ENCODE results near the gene RGPD6. TPM values are rescaled to one million over a fixed set of nuclear protein-coding genes. Genes with fewer than 3 reads are reported as not detected.
"Not testable (repeated sequence)": the region's sequence is repeated elsewhere in the genome, so short reads cannot be mapped to it uniquely, and the experiment has no call there.

Gene RGPD6
- total and polyA plus RNA-seq, 7 donors: 4.4 to 27.7 (median 18.6) TPM

GRCh38 chr2:110591973-110592372, 15.0 kb upstream of the RGPD6 start:
- DNase-seq; ATAC-seq; H3K36me3 ChIP-seq (ENCODE audit: insufficient read depth in 1 of 2, low read depth in 1 of 2); H3K27me3 ChIP-seq (ENCODE audit: insufficient read depth in 3 of 3, low read length in 2 of 3); H3K27ac ChIP-seq; H3K9me3 ChIP-seq; H3K4me1 ChIP-seq; intact Hi-C loops (cut with DNase I); H3K4me3 ChIP-seq: not testable (repeated sequence)
- WGBS, 3 donors: no CpG with 5 or more reads among the region's 2 CpGs

GRCh38 chr2:110589677-110590330, 12.8 kb upstream of the RGPD6 start:
- H3K27me3 ChIP-seq (ENCODE audit: insufficient read depth in 3 of 3, low read length in 2 of 3); DNase-seq; H3K4me3 ChIP-seq; H3K27ac ChIP-seq; H3K9me3 ChIP-seq; H3K4me1 ChIP-seq; intact Hi-C loops (cut with DNase I); H3K36me3 ChIP-seq (ENCODE audit: insufficient read depth in 1 of 2, low read depth in 1 of 2); ATAC-seq: not testable (repeated sequence)
- no CpG with 5 or more reads among the region's 15 CpGs for WGBS, 3 donors

DNA sequence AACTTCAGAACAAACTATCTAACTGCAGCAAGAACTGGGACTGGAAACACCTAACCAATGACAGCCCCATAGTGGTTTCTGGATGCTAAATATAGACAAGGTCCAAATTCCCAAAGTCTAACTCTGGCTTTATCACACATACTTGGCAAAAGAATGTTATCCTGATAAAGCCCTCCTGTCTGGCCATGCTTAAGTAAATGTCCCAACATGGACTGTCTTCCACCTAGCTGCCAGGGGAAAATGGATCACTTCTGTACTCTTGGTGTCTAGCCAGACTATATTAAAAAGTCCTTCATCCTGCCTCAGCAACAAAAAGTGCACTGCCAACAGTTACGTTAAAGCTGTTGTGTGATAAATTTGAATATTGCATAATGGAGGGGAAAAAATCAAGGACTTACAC, 11.5 kb upstream of the RGPD6 start:
- WGBS, 3 donors: no CpG with 5 or more reads among the region's 1 CpG
- H3K4me1 ChIP-seq; intact Hi-C loops (cut with DNase I): not testable (repeated sequence)

GRCh38 chr2:110579216-110579965, 2.4 kb upstream of the RGPD6 start:
- WGBS, 3 donors: no CpG with 5 or more reads among the region's 12 CpGs
- not testable (repeated sequence) for DNase-seq; H3K36me3 ChIP-seq (ENCODE audit: insufficient read depth in 1 of 2, low read depth in 1 of 2)

More for the DNA sequence above, 11.5 kb upstream of the RGPD6 start:
- H3K27ac ChIP-seq; H3K9me3 ChIP-seq; H3K36me3 ChIP-seq (ENCODE audit: insufficient read depth in 1 of 2, low read depth in 1 of 2); H3K4me3 ChIP-seq; H3K27me3 ChIP-seq (ENCODE audit: insufficient read depth in 3 of 3, low read length in 2 of 3); ATAC-seq; DNase-seq: not testable (repeated sequence)

DNA sequence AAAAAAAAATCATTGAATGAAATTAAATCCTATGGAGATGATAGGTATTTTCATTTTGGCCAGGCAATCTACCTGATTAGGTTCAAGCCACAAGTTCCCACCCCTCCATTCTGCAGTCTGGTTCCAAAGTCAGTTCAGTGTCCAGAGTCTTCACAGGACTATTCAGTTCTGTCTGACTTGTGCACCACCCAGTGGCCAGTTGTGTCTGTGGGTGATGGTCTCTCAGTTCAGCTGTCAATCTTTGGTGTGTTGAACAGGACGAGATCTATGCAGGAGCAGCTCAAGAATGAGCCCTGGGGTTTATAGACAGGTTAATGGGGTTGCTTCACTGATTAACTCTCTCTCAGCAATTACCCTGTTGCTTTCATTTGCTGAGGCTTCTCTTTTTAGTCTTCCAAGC, 1.4 kb upstream of the RGPD6 start:
- H3K27me3 ChIP-seq (ENCODE audit: insufficient read depth in 3 of 3, low read length in 2 of 3); intact Hi-C loops (cut with DNase I); H3K9me3 ChIP-seq; H3K36me3 ChIP-seq (ENCODE audit: insufficient read depth in 1 of 2, low read depth in 1 of 2); H3K4me1 ChIP-seq; H3K27ac ChIP-seq; H3K4me3 ChIP-seq; DNase-seq: not testable (repeated sequence)
- ATAC-seq: peak; percentile 48 to 79 (median 69)
- WGBS, 3 donors: no CpG with 5 or more reads among the region's 1 CpG

More at GRCh38 chr2:110579216-110579965, 2.4 kb upstream of the RGPD6 start:
- intact Hi-C loops (cut with DNase I); H3K4me1 ChIP-seq; H3K27ac ChIP-seq; H3K9me3 ChIP-seq; H3K4me3 ChIP-seq; H3K27me3 ChIP-seq (ENCODE audit: insufficient read depth in 3 of 3, low read length in 2 of 3): not testable (repeated sequence)
- ATAC-seq: peak in 2 of 4 donors; percentile 6 to 27

GRCh38 chr2:110499755-110500377, 77.2 kb downstream of the RGPD6 start:
- H3K27me3 ChIP-seq (ENCODE audit: insufficient read depth in 3 of 3, low read length in 2 of 3); H3K9me3 ChIP-seq; H3K36me3 ChIP-seq (ENCODE audit: insufficient read depth in 1 of 2, low read depth in 1 of 2); DNase-seq; H3K27ac ChIP-seq; intact Hi-C loops (cut with DNase I); H3K4me1 ChIP-seq; H3K4me3 ChIP-seq: not testable (repeated sequence)
- no CpG with 5 or more reads among the region's 8 CpGs for WGBS, 3 donors
- ATAC-seq: peak; percentile 47 to 62 (median 50)

DNA sequence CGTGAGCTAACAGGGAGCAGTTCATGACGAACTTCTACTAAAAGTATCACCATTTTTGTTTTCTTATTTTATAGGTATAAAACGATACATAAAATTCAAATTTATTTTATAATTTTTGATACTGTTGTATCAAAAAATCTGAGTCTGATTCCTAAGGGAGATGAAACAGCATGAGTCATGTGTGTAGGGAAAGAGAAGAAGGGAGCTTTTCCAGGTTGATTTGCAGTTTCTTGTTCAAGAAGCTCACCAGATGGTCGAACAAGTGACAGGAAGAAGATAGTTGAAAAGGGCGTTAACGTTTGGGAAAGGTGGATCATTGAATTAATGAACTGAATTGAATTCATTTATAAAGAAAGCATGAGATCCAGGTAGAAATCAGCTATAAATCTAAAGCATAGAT, 81.0 kb downstream of the RGPD6 start:
- no CpG with 5 or more reads among the region's 6 CpGs for WGBS, 3 donors
- intact Hi-C loops (cut with DNase I); ATAC-seq; H3K27me3 ChIP-seq (ENCODE audit: insufficient read depth in 3 of 3, low read length in 2 of 3); H3K9me3 ChIP-seq; H3K36me3 ChIP-seq (ENCODE audit: insufficient read depth in 1 of 2, low read depth in 1 of 2); H3K4me3 ChIP-seq; H3K4me1 ChIP-seq; H3K27ac ChIP-seq; DNase-seq: not testable (repeated sequence)

DNA sequence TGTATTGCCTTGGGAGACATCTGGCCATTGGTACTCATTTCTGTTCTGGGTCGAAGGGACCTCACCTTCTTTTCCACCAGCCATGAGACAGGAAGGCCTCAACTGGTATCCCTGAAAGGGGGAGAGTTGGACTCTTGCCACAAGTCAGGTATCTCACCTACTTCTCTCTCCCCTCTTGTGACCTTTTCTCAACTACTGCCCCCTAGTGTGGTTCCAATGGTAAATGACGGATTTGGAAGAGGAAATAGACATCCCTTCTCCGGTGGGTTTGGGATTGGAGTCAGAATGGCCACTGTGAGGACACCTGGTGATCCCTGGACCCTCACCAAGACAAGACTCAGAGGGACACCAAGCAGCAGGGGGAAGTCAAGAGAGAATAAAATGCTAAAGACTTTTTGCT, 82.5 kb downstream of the RGPD6 start:
- not testable (repeated sequence) for H3K4me1 ChIP-seq

GRCh38 chr2:110488991-110489390, 88.0 kb downstream of the RGPD6 start:
- ATAC-seq; H3K9me3 ChIP-seq; H3K27ac ChIP-seq; H3K4me3 ChIP-seq; intact Hi-C loops (cut with DNase I); H3K27me3 ChIP-seq (ENCODE audit: insufficient read depth in 3 of 3, low read length in 2 of 3); H3K4me1 ChIP-seq; DNase-seq; H3K36me3 ChIP-seq (ENCODE audit: insufficient read depth in 1 of 2, low read depth in 1 of 2): not testable (repeated sequence)
- WGBS, 3 donors: no CpG with 5 or more reads among the region's 1 CpG

More for the DNA sequence above, 82.5 kb downstream of the RGPD6 start:
- H3K27me3 ChIP-seq (ENCODE audit: insufficient read depth in 3 of 3, low read length in 2 of 3); H3K4me3 ChIP-seq; intact Hi-C loops (cut with DNase I); ATAC-seq; DNase-seq; H3K36me3 ChIP-seq (ENCODE audit: insufficient read depth in 1 of 2, low read depth in 1 of 2); H3K9me3 ChIP-seq; H3K27ac ChIP-seq: not testable (repeated sequence)
- WGBS, 3 donors: no CpG with 5 or more reads among the region's 3 CpGs

GRCh38 chr2:110482697-110483096, 94.3 kb downstream of the RGPD6 start:
- H3K4me1 ChIP-seq; H3K27me3 ChIP-seq (ENCODE audit: insufficient read depth in 3 of 3, low read length in 2 of 3); H3K4me3 ChIP-seq; H3K27ac ChIP-seq; intact Hi-C loops (cut with DNase I); H3K9me3 ChIP-seq; DNase-seq; ATAC-seq; H3K36me3 ChIP-seq (ENCODE audit: insufficient read depth in 1 of 2, low read depth in 1 of 2): not testable (repeated sequence)
- no CpG with 5 or more reads among the region's 4 CpGs for WGBS, 3 donors

- H3K27me3 ChIP-seq (ENCODE audit: insufficient read depth in 3 of 3, low read length in 2 of 3); H3K4me3 ChIP-seq; intact Hi-C loops (cut with DNase I); ATAC-seq; H3K27ac ChIP-seq; H3K9me3 ChIP-seq; H3K36me3 ChIP-seq (ENCODE audit: insufficient read depth in 1 of 2, low read depth in 1 of 2); H3K4me1 ChIP-seq; DNase-seq: not testable (repeated sequence)
- no CpG with 5 or more reads among the region's 3 CpGs for WGBS, 3 donors
Observed at GRCh38 chr2:110481200-110481599, 95.8 kb downstream of the RGPD6 start.

All from psoas muscle (tissue), 8 donors.